Naive B cell (primary cell): Measurements from ENCODE around the gene BNIP2. TPM values are rescaled to one million over a fixed set of nuclear protein-coding genes. Genes with fewer than 3 reads are reported as not detected.
A peak's percentile ranks its signal among the peaks of the same experiment; 100 is the strongest.

ENCODE experiments used
- ATAC-seq, 2 donors: fragments of 150-1000 bp; cut with Tn5 transposase; 2 replicates each; pipeline ENCODE4 v1.10.0; 2021; ENCODE audit warnings: low read depth in 2 of 2, mild to moderate bottlenecking in 2 of 2, moderate library complexity in 2 of 2
- DNase-seq: peaks from one replicate; pipeline ENCODE4 v3.0.0; 2022
- H3K27ac Mint-ChIP-seq, 6 donors: one replicate each; pipeline ENCODE4 v1.8.0; 2020 to 2022; ENCODE audit warnings: mild to moderate bottlenecking in 6 of 6, mixed read lengths in 6 of 6, moderate library complexity in 5 of 6, inconsistent platforms in 2 of 6
- H3K27me3 Mint-ChIP-seq, 3 donors: one replicate each; pipeline ENCODE4 v1.8.0; 2021 to 2022; ENCODE audit warnings: mixed read lengths in 3 of 3, mild to moderate bottlenecking in 1 of 3
- H3K36me3 Mint-ChIP-seq, 2 donors: one replicate each; pipeline ENCODE4 v1.8.0; 2020 to 2022; ENCODE audit warnings: mixed read lengths in 2 of 2, inconsistent platforms in 1 of 2, mild to moderate bottlenecking in 1 of 2
- H3K4me1 Mint-ChIP-seq, 3 donors: one replicate each; pipeline ENCODE4 v1.8.0; 2020 to 2022; ENCODE audit warnings: mixed read lengths in 3 of 3, inconsistent platforms in 1 of 3, mild to moderate bottlenecking in 1 of 3, moderate library complexity in 1 of 3
- H3K4me3 Mint-ChIP-seq, 8 donors: one replicate each; pipeline ENCODE4 v1.8.0; 2020 to 2022; ENCODE audit warnings: mild to moderate bottlenecking in 8 of 8, mixed read lengths in 8 of 8, moderate library complexity in 8 of 8, inconsistent platforms in 2 of 8
- H3K9me3 Mint-ChIP-seq, 7 donors: one replicate each; pipeline ENCODE4 v1.8.0; 2020 to 2022; ENCODE audit warnings: mixed read lengths in 7 of 7, mild to moderate bottlenecking in 5 of 7, inconsistent platforms in 2 of 7, moderate library complexity in 1 of 7
- polyA plus RNA-seq, 6 donors: library from polyadenylated mRNA; unstranded; fragments of 300-500 nt; fragmentation: Illumina TruSeq; gene quantifications; one replicate each; pipeline ENCODE4 v1.2.3, GENCODE V29; 2021; ENCODE audit warnings: low read depth in 6 of 6

Gene BNIP2
- polyA plus RNA-seq, 6 donors from 2014 or later = 126 to 230 (median 137) TPM

DNA sequence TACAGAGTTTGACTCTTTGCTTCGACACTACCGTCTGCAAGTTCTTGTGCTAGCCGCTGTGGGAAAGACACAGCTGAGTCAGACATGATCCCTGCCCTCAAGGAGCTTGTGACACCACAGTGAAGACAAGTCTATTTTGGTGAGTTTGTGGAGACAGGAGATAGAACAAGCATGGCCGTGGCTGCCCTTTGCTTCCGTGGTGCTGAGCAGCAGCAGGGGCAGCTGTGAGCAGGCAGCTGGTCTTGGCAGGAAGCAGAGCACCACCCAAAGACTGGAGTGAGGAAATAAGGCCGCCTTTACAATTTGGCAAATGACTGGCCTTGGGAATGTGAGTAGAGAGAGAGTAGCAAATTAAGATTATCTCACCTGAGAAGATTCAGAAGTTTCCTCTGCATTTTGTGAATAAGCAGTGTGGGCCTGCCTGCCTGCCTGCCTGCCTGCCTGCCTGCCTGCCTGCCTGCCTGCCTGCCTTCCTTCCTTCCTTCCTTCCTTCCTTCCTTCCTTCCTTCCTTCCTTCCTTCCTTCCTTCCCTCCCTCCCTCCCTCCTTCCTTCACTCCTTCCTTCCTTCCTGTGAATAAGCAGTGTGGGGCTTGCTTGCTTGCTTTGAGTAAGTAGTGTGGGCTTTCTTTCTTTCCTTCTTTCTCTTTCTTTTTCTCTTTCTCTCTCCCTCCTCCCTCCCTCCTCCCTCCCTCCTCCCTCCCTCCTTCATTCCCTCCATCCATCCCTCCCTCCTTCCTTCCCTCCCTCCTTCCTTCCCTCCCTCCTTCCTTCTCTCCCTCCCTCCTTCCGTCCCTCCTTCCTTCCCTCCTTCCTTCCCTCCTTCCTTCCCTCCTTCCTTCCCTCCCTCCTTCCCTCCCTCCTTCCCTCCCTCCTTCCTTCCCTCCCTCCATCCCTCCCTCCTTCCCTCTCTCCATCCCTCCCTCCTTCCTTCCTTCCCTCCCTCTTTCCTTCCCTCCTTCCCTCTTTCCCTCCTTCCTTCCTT, 79.1 kb downstream of the BNIP2 start:
- ATAC-seq = no peak
- Mint-ChIP-seq H3K27me3 (peaks cover 3 to 37% (median 20%) of the 10 kb centered on the region in 3 donors), H3K9me3 (peaks cover 0 to 9% (median 0%) of the 10 kb centered on the region in 7 donors), H3K4me1 (peaks cover 11 to 19% (median 12%) of the 10 kb centered on the region in 3 donors), H3K27ac (peak overlapping the region in 2 of 6 donors; percentile 56), H3K4me3 (no peak overlapping the region), H3K36me3 (peaks cover 0 to 8% of the 10 kb centered on the region in 2 donors)
- DNase-seq = no peak

Other genes starting within 250 kb of the BNIP2 start
- gene GCNT3, start 77.5 kb downstream of the BNIP2 start, polyA plus RNA-seq = not detected
- 100 to 1,000 TPM; 115 to 206 (median 142) TPM for gene GTF2A2, start 31.8 kb downstream of the BNIP2 start, polyA plus RNA-seq